Gastrocnemius medialis (tissue), 4 donors: ENCODE measurements around the gene SREBF2.

Experiments
- CTCF ChIP-seq, 5 experiments: fragments of 450-650 bp in 3 of 5; fragments of 200-600 bp in 2 of 5; sonication (generic) in 2 of 5; IDR thresholded peaks in 4 of 5; conservative IDR thresholded peaks in 1 of 5; 1 replicate in 4 of 5; 2 replicates in 1 of 5; pipeline ENCODE4 v1.5.1; 2016 to 2019; ENCODE audit warnings: antibody characterized with exemption in 5 of 5, mild to moderate bottlenecking in 3 of 5, moderate library complexity in 3 of 5
- POLR2A ChIP-seq, 2 donors: fragments of 450-650 bp; IDR thresholded peaks; one replicate each; pipeline ENCODE4 v1.6.1; 2017; ENCODE audit warnings: antibody characterized with exemption in 2 of 2, mild to moderate bottlenecking in 2 of 2, moderate library complexity in 2 of 2

- TF ChIP-seq CTCF (IDR thresholded peaks at IDR 0.05 in 4 of 5, conservative IDR thresholded peaks at IDR 0.05 in 1 of 5) (no peak), POLR2A (IDR thresholded peaks at IDR 0.05) (no peak)
Measured at GRCh38 chr22:41818596-41818995, 14.3 kb upstream of the SREBF2 start.
